WTC11 (cell line): ENCODE results near the gene CCNL1. TPM values are rescaled to one million over a fixed set of nuclear protein-coding genes. Genes with fewer than 3 reads are reported as not detected.
"Not testable (repeated sequence)": the region's sequence is repeated elsewhere in the genome, so short reads cannot be mapped to it uniquely, and the experiment has no call there.

ENCODE experiments used
- ATAC-seq: fragments of 200-7000 bp; cut with Tn5 transposase; 2 replicates; pipeline ENCODE4 v1.10.0; 2021; ENCODE audit warnings: mild to moderate bottlenecking, moderate library complexity
- CTCF ChIA-PET: fragments of 300-600 bp; sonication (Branson Sonifier 250); formaldehyde crosslinking; loops from one replicate; lab custom pipeline; 2021; ENCODE audit warnings: antibody characterized with exemption; lab: Charles Lee
- POLR2A ChIA-PET: fragments of 350-600 bp; sonication (Branson Sonifier 250); formaldehyde crosslinking; loops from one replicate; lab custom pipeline; 2021; ENCODE audit warnings: antibody characterized with exemption; lab: Charles Lee
- DNase-seq: peaks from one replicate; pipeline ENCODE4 v3.0.0; 2021; ENCODE audit warnings: low spot score
- H3K27ac Mint-ChIP-seq: 2 replicates; pipeline ENCODE4 v1.8.0; 2021; ENCODE audit warnings: mixed read lengths
- H3K27me3 Mint-ChIP-seq: 2 replicates; pipeline ENCODE4 v1.8.0; 2021; ENCODE audit warnings: low read depth, mild to moderate bottlenecking, moderate library complexity, mixed read lengths
- H3K36me3 Mint-ChIP-seq: 2 replicates; pipeline ENCODE4 v1.8.0; 2021; ENCODE audit warnings: mixed read lengths
- H3K4me1 Mint-ChIP-seq: 2 replicates; pipeline ENCODE4 v1.8.0; 2022; ENCODE audit warnings: mixed read lengths
- H3K4me3 Mint-ChIP-seq: 2 replicates; pipeline ENCODE4 v1.8.0; 2021; ENCODE audit warnings: mild to moderate bottlenecking, moderate library complexity, mixed read lengths
- H3K9me3 Mint-ChIP-seq: 2 replicates; pipeline ENCODE4 v1.8.0; 2021; ENCODE audit warnings: mixed read lengths
- ATF3 ChIP-seq: sonication (generic); formaldehyde crosslinking; conservative IDR thresholded peaks from 2 replicates; pipeline ENCODE4 v1.8.1; 2022; ENCODE audit warnings: mild to moderate bottlenecking, missing genetic modification reagents
- CREB1 ChIP-seq: sonication (generic); formaldehyde crosslinking; IDR thresholded peaks from 2 replicates; pipeline ENCODE4 v1.8.0; 2023; ENCODE audit warnings: mild to moderate bottlenecking, missing genetic modification reagents
- CREM ChIP-seq: sonication (generic); formaldehyde crosslinking; IDR thresholded peaks from 2 replicates; pipeline ENCODE4 v1.8.1; 2022; ENCODE audit warnings: mild to moderate bottlenecking, missing genetic modification reagents, moderate library complexity
- E2F5 ChIP-seq: sonication (generic); formaldehyde crosslinking; IDR thresholded peaks from 2 replicates; pipeline ENCODE4 v1.8.1; 2022; ENCODE audit warnings: mild to moderate bottlenecking, moderate library complexity, missing genetic modification reagents
- GRHL2 ChIP-seq: fragments of 250-450 bp; sonication (Bioruptor Pico); IDR thresholded peaks from 2 replicates; pipeline ENCODE4 v1.8.0; 2022; ENCODE audit warnings: mild to moderate bottlenecking, moderate library complexity; ENCODE audit not compliant: insufficient replicate concordance, severe bottlenecking
- IRF2 ChIP-seq: sonication (generic); formaldehyde crosslinking; IDR thresholded peaks from 2 replicates; pipeline ENCODE4 v1.8.0; 2022; ENCODE audit warnings: low read depth, missing genetic modification reagents, borderline replicate concordance
- JUN ChIP-seq: sonication (generic); formaldehyde crosslinking; IDR thresholded peaks from 2 replicates; pipeline ENCODE4 v1.8.0; 2023; ENCODE audit warnings: mild to moderate bottlenecking, missing genetic modification reagents
- KAT7 ChIP-seq: sonication (generic); formaldehyde crosslinking; IDR thresholded peaks from 2 replicates; pipeline ENCODE4 v1.8.1; 2023; ENCODE audit warnings: missing genetic modification reagents, mild to moderate bottlenecking, borderline replicate concordance
- NR1H2 ChIP-seq: sonication (generic); formaldehyde crosslinking; IDR thresholded peaks from 2 replicates; pipeline ENCODE4 v1.9.0; 2021; ENCODE audit warnings: mild to moderate bottlenecking, moderate library complexity, missing genetic modification reagents
- PRRX2 ChIP-seq: fragments of 250-450 bp; sonication (Bioruptor Pico); IDR thresholded peaks from 2 replicates; pipeline ENCODE4 v1.8.0; 2021; ENCODE audit warnings: mild to moderate bottlenecking
- TCF7 ChIP-seq: sonication (generic); formaldehyde crosslinking; IDR thresholded peaks from 2 replicates; pipeline ENCODE4 v1.8.0; 2022; ENCODE audit warnings: mild to moderate bottlenecking, low read depth, missing genetic modification reagents, moderate library complexity
- ZNF138 ChIP-seq: sonication (generic); formaldehyde crosslinking; conservative IDR thresholded peaks from 2 replicates; pipeline ENCODE4 v1.8.1; 2022; ENCODE audit warnings: mild to moderate bottlenecking, moderate library complexity, missing genetic modification reagents
- ZNF416 ChIP-seq: fragments of 250-450 bp; sonication (Bioruptor Pico); IDR thresholded peaks from 2 replicates; pipeline ENCODE4 v1.9.0; 2021; ENCODE audit warnings: mild to moderate bottlenecking, inconsistent platforms
- ZNF423 ChIP-seq: fragments of 250-450 bp; sonication (Bioruptor Pico); IDR thresholded peaks from 2 replicates; pipeline ENCODE4 v2.1.2; 2022; ENCODE audit warnings: mild to moderate bottlenecking, moderate library complexity
- ZNF532 ChIP-seq: fragments of 250-450 bp; sonication (Bioruptor Pico); IDR thresholded peaks from 2 replicates; pipeline ENCODE4 v1.9.0; 2021; ENCODE audit warnings: mild to moderate bottlenecking, borderline replicate concordance
- ZNF671 ChIP-seq: fragments of 250-450 bp; sonication (Bioruptor Pico); IDR thresholded peaks from 2 replicates; pipeline ENCODE4 v1.8.0; 2021; ENCODE audit warnings: mild to moderate bottlenecking
- total RNA-seq: library from RNA; stranded (reverse); gene quantifications from 3 replicates; pipeline ENCODE4 v1.2.3, GENCODE V29; 2021
- TF ChIP-seq, protein P1 (sequence below): sonication (generic); formaldehyde crosslinking; IDR thresholded peaks from 2 replicates; pipeline ENCODE4 v1.8.0; 2023; ENCODE audit warnings: missing genetic modification reagents
- TF ChIP-seq, protein P2 (sequence below): sonication (generic); formaldehyde crosslinking; IDR thresholded peaks from 2 replicates; pipeline ENCODE4 v1.8.1; 2022; ENCODE audit warnings: mild to moderate bottlenecking, missing genetic modification reagents, moderate library complexity, borderline replicate concordance
- TF ChIP-seq, protein P3 (sequence below): fragments of 250-450 bp; sonication (Bioruptor Pico); IDR thresholded peaks from 2 replicates; pipeline ENCODE4 v2.1.2; 2022; ENCODE audit warnings: mild to moderate bottlenecking, moderate library complexity
- TF ChIP-seq, protein P4 (sequence below): sonication (generic); formaldehyde crosslinking; IDR thresholded peaks from 2 replicates; pipeline ENCODE4 v1.8.1; 2023; ENCODE audit warnings: mild to moderate bottlenecking, missing genetic modification reagents, moderate library complexity

CCNL1 gene
- total RNA-seq, 1 experiment from 2014 or later = 79.6 TPM

- no peak for TF ChIP-seq ZNF532 (CRISPR knock-in tag)
- no peak for TF ChIP-seq ZNF671 (CRISPR knock-in tag)
- TF ChIP-seq, protein P1, sequence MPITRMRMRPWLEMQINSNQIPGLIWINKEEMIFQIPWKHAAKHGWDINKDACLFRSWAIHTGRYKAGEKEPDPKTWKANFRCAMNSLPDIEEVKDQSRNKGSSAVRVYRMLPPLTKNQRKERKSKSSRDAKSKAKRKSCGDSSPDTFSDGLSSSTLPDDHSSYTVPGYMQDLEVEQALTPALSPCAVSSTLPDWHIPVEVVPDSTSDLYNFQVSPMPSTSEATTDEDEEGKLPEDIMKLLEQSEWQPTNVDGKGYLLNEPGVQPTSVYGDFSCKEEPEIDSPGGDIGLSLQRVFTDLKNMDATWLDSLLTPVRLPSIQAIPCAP (CRISPR knock-in tag) = no peak
- no peak for TF ChIP-seq IRF2 (CRISPR knock-in tag)
- no peak for TF ChIP-seq CREB1
- TF ChIP-seq ATF3 (CRISPR knock-in tag) = no peak
- TF ChIP-seq ZNF416 = no peak
- TF ChIP-seq NR1H2 (CRISPR knock-in tag) = no peak
- TF ChIP-seq CREM = no peak
- TF ChIP-seq, protein P2, sequence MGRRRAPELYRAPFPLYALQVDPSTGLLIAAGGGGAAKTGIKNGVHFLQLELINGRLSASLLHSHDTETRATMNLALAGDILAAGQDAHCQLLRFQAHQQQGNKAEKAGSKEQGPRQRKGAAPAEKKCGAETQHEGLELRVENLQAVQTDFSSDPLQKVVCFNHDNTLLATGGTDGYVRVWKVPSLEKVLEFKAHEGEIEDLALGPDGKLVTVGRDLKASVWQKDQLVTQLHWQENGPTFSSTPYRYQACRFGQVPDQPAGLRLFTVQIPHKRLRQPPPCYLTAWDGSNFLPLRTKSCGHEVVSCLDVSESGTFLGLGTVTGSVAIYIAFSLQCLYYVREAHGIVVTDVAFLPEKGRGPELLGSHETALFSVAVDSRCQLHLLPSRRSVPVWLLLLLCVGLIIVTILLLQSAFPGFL (CRISPR knock-in tag) = no peak
- no peak for TF ChIP-seq KAT7 (CRISPR knock-in tag)
Measured at GRCh38 chr3:157199841-157200240, 39.9 kb upstream of the CCNL1 start (continued).

DNA sequence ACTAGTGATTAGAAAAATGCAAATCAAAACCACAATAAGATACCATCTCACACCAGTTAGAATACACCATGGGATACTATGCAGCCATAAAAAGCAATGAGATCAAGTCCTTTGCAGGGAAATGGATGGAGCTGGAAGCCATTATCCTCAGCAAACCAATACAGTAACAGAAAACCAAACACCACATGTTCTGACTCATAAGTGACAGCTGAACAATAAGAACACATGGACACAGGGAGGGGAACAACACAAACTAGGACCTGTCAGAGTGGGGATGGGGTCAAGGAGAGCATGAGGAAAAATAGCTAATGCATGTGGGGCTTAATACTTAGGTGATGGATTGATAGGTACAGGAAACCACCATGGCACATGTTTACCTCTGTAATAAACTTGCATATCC is 36.0 kb upstream of the CCNL1 start:
- H3K9me3 Mint-ChIP-seq = peaks cover 30% of the 10 kb centered on the region
- ChIA-PET POLR2A (interaction anchor here (0.6 kb wide), 1 partner anchor 10 kb away, joined by 4 read pairs; no protein-coding TSS in a partner anchor), CTCF (no interaction called here)
- no peaks in the 10 kb centered on the region for H3K4me1 Mint-ChIP-seq
- H3K36me3 Mint-ChIP-seq = peaks cover 8% of the 10 kb centered on the region
- TF ChIP-seq, protein P3, sequence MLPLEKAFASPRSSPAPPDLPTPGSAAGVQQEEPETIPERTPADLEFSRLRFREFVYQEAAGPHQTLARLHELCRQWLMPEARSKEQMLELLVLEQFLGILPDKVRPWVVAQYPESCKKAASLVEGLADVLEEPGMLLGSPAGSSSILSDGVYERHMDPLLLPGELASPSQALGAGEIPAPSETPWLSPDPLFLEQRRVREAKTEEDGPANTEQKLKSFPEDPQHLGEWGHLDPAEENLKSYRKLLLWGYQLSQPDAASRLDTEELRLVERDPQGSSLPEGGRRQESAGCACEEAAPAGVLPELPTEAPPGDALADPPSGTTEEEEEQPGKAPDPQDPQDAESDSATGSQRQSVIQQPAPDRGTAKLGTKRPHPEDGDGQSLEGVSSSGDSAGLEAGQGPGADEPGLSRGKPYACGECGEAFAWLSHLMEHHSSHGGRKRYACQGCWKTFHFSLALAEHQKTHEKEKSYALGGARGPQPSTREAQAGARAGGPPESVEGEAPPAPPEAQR (CRISPR knock-in tag) = no peak
- TF ChIP-seq ATF3 (CRISPR knock-in tag) = no peak
- TF ChIP-seq TCF7 (CRISPR knock-in tag) = no peak
- TF ChIP-seq PRRX2 (CRISPR knock-in tag) = no peak
- no peak for TF ChIP-seq JUN
- no peak for TF ChIP-seq ZNF423 (CRISPR knock-in tag)
- TF ChIP-seq, protein P4, sequence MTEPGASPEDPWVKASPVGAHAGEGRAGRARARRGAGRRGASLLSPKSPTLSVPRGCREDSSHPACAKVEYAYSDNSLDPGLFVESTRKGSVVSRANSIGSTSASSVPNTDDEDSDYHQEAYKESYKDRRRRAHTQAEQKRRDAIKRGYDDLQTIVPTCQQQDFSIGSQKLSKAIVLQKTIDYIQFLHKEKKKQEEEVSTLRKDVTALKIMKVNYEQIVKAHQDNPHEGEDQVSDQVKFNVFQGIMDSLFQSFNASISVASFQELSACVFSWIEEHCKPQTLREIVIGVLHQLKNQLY = no peak
- no peak for TF ChIP-seq GRHL2
- TF ChIP-seq, protein P2 (CRISPR knock-in tag) = no peak
- TF ChIP-seq ZNF138 (CRISPR knock-in tag) = no peak
- TF ChIP-seq E2F5 (CRISPR knock-in tag) = no peak
- no peaks in the 10 kb centered on the region; the same call in none of the 2 replicates for H3K27me3 Mint-ChIP-seq
- DNase-seq (no peak), ATAC-seq (no peak)
- no peak overlapping the region for H3K27ac Mint-ChIP-seq
- H3K4me3 Mint-ChIP-seq = no peak overlapping the region

- CTCF ChIA-PET, ATAC-seq, H3K27ac Mint-ChIP-seq, H3K4me3 Mint-ChIP-seq, DNase-seq, H3K4me1 Mint-ChIP-seq, POLR2A ChIA-PET: not testable (repeated sequence)
- Mint-ChIP-seq H3K9me3 (peaks cover 77% of the 10 kb centered on the region), H3K27me3 (peaks cover 24% of the 10 kb centered on the region), H3K36me3 (peaks cover 52% of the 10 kb centered on the region)
Measured at GRCh38 chr3:157191149-157191548, 31.2 kb upstream of the CCNL1 start.
